GM03348 (cell line): ENCODE results near the gene GPLD1.
"Not testable (repeated sequence)": the region's sequence is repeated elsewhere in the genome, so short reads cannot be mapped to it uniquely, and the experiment has no call there.

Source experiments
- DNase-seq: peaks from one replicate; pipeline ENCODE4 v3.0.0; 2012; ENCODE audit warnings: low spot score

The GPLD1 gene

GRCh38 chr6:24410622-24411021 is 78.8 kb downstream of the GPLD1 start:
- DNase-seq = no peak

DNA sequence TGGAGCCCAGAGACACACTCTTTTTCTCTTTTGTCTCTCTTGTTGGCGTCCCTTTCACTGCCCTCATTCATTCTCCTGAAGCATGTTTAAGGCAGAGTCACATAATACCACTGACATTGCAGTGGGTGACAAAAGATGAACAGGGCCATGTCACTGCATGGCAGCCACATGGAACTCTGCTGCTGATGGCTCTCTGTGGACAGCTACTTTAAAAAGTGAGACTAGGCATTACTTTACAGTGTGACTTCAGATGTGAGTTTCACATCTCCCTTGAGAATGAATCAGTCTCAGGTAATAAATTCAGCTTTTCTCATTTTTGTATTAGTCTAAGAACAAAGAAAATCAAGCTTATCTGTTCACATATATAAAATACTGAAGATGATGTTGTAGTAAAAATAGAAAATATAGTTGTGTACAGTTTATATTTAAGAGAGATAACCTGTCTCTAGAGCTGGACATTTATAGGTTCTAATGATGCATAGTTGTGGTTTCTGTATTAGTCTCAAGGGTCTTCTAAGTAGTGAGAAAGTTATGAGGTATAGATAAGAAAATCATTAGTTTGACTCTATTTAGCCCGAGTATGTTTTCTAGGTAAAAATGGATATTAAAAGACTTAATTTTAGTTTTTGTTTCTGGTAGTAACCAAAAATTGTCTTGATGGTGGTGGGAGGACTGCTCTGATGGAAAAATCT is 80.5 kb downstream of the GPLD1 start:
- no peak for DNase-seq

DNA sequence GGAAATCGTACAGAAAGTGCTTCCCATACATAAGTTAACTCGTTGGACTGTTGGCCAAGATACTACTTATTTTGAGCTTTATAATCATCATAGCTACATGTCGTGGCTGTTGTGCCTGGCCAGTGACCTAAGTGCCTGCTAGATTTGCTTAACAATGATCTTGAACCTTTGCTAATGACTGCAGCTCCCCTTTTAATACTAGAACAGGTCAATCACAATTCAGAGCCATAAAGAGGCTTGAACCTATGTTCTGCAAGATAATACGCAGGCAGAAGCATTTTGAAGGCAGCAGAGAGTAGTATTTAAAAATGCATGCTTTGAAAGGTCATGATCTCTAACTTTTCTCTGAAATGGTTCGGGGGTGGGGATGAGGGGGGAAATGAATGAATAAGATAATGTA is 84.1 kb downstream of the GPLD1 start:
- DNase-seq = no peak

DNA sequence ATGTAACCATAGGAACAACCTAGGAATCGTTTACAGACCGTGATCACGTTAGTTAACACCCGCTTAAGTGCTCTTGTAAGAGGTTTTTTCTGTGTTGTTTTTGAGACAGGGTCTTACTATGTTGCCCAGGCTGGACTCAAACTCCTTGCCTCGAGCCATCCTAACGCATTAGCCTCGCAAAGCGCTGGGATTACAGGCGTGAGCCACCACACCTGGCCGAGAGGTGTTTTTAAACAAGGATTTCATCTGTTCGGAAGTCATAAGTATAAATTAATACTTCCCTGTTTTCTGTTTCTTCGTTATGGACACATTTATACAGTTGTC is 85.9 kb downstream of the GPLD1 start:
- no peak for DNase-seq

DNA sequence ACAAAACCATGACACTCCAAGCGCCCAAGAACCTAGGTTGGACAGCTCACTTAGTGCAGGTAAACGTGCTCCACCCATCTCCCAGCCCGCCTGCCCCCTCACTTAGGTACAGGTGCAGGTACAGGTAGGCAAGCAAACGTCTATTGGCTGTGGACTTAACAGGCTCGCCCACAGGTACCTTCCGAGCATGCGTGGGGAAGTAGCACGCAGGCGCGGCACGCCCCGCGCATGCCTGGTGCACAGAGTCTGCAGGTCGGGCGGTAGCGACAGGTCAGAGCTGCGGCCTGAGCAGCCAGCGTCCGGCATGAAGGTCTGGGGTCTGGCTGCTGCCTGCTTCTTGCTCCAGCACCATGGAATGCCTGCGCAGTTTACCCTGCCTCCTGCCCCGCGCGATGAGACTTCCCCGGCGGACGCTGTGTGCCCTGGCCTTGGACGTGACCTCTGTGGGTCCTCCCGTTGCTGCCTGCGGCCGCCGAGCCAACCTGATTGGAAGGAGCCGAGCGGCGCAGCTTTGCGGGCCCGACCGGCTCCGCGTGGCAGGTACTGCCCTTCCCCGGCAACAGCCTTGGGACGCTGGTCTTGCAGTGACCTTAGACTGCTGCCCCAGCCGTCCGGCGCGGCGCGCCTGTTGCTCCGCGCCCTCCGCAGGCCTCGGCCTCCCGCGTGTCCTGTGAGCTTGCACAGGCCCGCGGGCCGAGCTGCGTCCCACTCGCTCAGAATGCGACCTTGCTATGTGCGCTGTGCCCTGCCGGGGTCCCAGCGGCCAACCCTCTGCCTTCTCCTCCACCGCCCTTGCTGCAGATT is 86.5 kb downstream of the GPLD1 start, which contains the start of gene MRS2:
MRS2 (plus strand) TSS at position 240 of the 804 bp plus-strand sequence; CDS start at position 351, 111 bp downstream.
- peak; percentile 91 for DNase-seq

DNA sequence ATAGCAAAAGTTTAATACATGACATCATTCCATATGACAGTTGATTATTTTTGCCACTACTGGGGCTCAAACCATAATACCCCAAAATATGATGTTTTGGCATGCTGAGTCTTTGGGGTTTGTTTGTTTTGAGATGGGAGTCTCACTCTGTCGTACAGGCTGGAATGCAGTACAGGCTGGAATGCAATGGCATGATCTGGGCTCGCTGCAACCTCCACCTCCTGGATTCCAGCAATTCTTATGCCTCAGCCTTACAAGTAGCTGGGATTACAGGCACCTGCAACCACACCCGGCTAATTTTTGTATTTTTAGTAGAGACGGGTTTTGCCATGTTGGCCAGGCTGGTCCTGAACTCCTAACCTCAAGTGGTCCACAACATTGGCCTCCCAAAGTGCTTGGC is 87.9 kb downstream of the GPLD1 start:
- no peak for DNase-seq

GRCh38 chr6:24400045-24401039 is 89.0 kb downstream of the GPLD1 start:
- DNase-seq = not testable (repeated sequence)

- DNase-seq = no peak
Measured at GRCh38 chr6:24397631-24398030, 91.7 kb downstream of the GPLD1 start.

DNA sequence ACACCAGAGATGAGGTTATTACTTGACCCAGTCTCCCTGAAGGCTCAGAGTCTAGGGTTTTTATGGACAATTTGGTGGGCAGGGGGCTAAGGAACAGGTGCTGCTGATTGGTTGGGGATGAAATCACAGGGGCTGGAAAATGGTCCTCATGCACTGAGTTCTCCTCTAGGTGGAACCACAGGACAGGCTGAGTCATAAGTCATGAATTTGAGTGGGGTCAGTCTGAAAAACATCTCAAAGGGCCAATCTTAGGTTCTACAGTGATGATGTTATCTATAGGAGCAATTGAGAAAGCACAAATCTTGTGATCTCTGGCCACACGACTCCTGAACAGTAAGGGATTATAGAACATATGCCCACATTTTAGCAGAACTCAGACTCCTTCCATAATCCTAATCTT is 92.6 kb downstream of the GPLD1 start:
- no peak for DNase-seq

GRCh38 chr6:24394780-24395437 is 94.5 kb downstream of the GPLD1 start:
- DNase-seq = peak; percentile 89

DNA sequence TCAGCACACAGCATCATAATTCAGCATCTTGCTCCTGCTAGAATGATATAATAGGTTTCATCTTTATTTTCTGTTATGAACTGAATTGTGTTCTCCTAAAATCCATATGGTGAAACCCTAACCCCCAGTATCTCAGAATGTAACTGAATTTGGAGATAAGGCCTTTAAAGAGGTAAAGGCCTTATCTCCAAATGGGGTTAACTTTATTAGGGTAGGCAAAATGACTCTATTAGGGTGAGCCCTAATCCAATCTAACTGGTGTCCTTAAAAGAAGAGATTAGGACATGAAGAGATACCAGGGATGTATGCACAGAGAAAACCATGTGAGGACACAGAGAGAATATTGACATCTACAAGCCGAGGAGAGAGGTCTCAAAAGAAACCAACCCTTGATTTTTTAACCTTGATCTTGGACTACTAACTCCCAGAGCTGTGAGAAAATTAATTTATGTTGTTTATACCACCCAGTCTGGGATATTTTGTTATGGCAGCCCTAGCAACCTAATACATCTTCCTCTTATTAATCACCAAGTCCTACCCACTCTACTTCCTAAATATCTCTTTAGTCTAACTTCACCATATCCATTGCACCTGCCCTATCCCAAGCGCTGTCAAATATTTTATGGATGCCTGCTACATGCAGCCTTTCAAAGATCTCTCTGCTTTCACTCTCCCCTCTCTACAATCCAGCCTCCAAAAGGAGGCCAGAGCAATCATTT is 95.2 kb downstream of the GPLD1 start:
- no peak for DNase-seq

DNA sequence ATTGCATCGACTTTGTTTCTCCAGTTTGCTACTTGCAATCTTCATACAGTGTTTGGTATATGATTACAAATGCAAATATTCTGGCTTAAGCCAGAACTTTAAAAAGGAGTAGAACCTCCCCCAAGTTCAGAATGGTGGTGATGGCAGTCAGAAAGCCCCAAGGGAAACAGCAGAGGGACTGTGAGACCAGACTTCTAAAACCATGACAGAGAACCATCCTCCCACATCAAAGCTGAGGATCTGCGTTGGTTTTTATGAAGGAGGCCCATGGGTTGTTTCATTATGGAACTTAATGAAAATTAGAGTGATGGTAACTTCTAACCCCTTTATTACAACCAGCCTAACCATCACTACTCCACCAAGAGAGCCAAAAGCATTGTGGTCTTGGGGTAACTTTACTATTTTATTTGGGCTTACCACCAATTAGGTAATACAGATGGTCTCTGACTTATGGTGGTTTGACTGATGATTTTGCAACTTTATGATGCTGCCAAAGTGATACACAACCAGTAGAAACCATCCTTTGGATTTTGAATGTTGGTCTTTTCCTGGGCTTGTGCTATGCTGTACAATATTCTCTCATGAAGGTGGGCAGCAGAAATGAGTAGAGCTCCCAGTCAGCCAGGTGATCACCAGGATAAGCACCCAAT is 97.5 kb downstream of the GPLD1 start:
- no peak for DNase-seq

DNA sequence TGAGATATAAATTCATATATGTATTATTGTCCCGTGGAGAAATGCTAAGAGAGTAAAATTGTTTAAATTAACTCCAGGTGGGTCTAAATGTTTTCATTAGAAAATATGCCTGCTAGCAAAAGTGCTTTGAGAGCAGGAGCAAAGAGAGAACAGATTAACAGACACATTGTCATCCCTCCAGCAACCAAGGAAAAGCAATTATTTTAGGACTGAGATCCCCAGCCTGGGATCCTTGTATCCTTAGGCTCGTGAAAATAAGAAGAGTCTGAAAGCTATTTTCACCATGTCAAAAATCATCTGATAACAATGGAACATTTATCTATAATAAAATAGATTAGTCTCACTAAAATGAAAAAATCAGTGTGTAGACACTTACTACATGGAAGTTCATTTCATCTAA is 98.2 kb downstream of the GPLD1 start:
- DNase-seq = no peak

DNA sequence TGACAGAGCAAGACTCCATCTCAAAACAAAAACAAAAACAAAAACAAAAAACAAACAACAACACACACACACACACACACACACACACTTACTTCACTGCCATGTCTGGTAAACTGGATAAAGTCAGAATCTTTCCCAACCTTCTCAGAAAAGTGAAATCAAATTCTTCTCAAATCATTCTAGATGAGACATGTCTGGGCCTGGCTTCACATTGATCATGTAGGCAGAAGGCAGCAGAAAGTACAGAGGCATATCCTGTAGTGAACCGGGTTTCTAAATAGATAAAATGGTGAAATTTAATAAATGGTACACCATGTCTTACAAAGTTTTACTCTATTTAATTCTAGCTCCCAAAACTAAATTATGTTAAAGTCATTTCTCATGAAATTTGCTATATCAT is 101.6 kb downstream of the GPLD1 start:
- DNase-seq = no peak

DNA sequence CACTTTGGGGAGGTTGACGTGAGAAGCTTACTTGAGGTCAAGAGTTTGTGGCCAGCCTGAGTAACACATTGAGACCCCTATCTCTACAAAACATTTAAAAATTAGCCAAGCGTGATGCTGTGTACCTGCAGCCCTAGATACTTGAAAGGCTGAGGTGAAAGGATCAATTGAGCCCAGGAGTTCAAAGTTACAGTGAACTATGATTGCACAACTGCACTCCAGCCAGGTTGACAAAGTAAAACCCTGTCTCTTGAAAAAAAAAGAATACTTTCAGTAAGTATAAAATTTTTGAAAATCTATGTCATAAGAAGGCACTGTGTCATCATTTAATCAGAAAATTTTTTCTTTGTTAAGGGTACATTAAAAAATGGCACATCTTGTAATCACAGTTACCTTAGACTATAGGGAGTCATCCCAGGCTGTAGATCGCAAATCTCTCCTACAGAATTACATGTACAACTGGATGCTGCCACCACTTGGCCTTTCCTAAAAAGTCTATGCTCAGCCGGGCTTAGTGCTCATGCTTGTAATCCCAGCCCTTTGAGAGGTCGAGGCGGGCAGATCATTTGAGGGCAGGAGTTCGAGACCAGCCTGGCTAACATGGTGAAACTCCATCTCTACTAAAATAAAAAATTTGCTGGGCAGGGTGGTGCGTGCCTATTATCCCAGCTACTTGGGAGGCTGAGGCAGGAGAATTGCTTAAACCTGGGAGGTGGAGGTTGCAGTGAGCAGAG is 103.7 kb downstream of the GPLD1 start:
- DNase-seq = no peak

- not testable (repeated sequence) for DNase-seq
Measured at GRCh38 chr6:24384369-24385130, 104.8 kb downstream of the GPLD1 start.

GRCh38 chr6:24382891-24383494 is 106.4 kb downstream of the GPLD1 start:
- not testable (repeated sequence) for DNase-seq

GRCh38 chr6:24382220-24382540 is 107.2 kb downstream of the GPLD1 start:
- DNase-seq = no peak
